ENCODE measurements around the gene RANBP10. TPM values are rescaled to one million over a fixed set of nuclear protein-coding genes. Genes with fewer than 3 reads are reported as not detected.

The RANBP10 gene
- total and polyA plus RNA-seq, 2 of the 8 experiments (the other 6 are each of a cell fraction or from before 2014, with no cell fraction given), result 14.2 to 16.8 TPM

DNA sequence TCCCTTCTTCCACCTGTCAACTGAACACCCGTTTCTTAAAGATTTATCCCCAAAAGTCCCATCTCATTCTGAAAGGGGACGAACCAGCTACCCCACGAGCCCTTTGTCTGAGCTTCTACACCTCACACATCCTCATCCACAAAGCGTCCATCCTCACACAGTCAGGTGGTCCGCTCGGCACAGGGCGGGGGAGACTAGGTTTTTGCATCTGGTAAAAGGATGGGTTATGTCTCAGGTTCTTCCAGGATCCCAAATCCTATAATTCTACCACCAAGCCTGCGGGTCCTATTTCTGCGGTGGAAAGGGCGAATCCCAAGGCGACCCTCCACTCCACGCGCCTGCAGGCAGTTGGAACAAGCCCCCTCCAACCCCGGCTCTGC, 87.7 kb downstream of the RANBP10 start (continued):
- TF ChIP-seq ZNF274 (IDR thresholded peaks at IDR 0.05; ENCODE audit: borderline replicate concordance, extremely low read depth, low read length) (no peak), CREB1 (IDR thresholded peaks at IDR 0.05) (no peak), KDM5A (IDR thresholded peaks at IDR 0.05; ENCODE audit: low read length) (no peak)
